Measurements from ENCODE around the gene SRPK2. TPM values are rescaled to one million over a fixed set of nuclear protein-coding genes. Genes with fewer than 3 reads are reported as not detected.
A peak's percentile ranks its signal among the peaks of the same experiment; 100 is the strongest.

Gene SRPK2
- total RNA-seq, 4 donors from 2014 or later: 33.0 to 47.4 (median 42.8) TPM

GRCh38 chr7:105131033-105131656 lies 257.6 kb downstream of the SRPK2 start:
- WGBS: 90% methylated on average over 12 of the region's 12 CpGs
- Histone ChIP-seq H3K27ac (replicated peaks in 1 of 4) (no peak overlapping the region), H3K9me3 (no peaks in the 10 kb centered on the region), H3K4me3 (no peak overlapping the region), H3K27me3 (no peaks in the 10 kb centered on the region), H3K4me1 (peaks cover 0 to 5% (median 4%) of the 10 kb centered on the region in 4 donors), H3K36me3 (peaks cover 0 to 43% (median 26%) of the 10 kb centered on the region in 4 donors)
- TF ChIP-seq POLR2AphosphoS5 (IDR thresholded peaks at IDR 0.05) (no peak), POLR2A (IDR thresholded peaks at IDR 0.05; ENCODE audit: low read depth) (no peak), EP300 (IDR thresholded peaks at IDR 0.05) (no peak), CTCF (IDR thresholded peaks at IDR 0.05) (no peak)
- DNase-seq (ENCODE audit: extremely low spot score): peak; percentile 17
- intact Hi-C loops (cut with DNase I): no loop called here

- intact Hi-C loops (cut with DNase I): no loop called here
- peaks cover 0 to 5% (median 4%) of the 10 kb centered on the region in 4 donors for H3K4me1 ChIP-seq
- H3K36me3 ChIP-seq: peaks cover 0 to 46% (median 32%) of the 10 kb centered on the region in 4 donors
- no peaks in the 10 kb centered on the region for H3K9me3 ChIP-seq
- DNase-seq (ENCODE audit: extremely low spot score): peak; percentile 2
- WGBS: 83% methylated on average over 2 of the region's 2 CpGs
- no peak overlapping the region for H3K27ac ChIP-seq (replicated peaks in 1 of 4)
- TF ChIP-seq POLR2A (IDR thresholded peaks at IDR 0.05; ENCODE audit: low read depth) (no peak), POLR2AphosphoS5 (IDR thresholded peaks at IDR 0.05) (no peak), EP300 (IDR thresholded peaks at IDR 0.05) (no peak), CTCF (IDR thresholded peaks at IDR 0.05) (no peak)
- H3K4me3 ChIP-seq: no peak overlapping the region
- H3K27me3 ChIP-seq: no peaks in the 10 kb centered on the region
Observed at GRCh38 chr7:105130580-105130979, 258.1 kb downstream of the SRPK2 start.

GRCh38 chr7:105130048-105130447 lies 258.7 kb downstream of the SRPK2 start:
- 89% methylated on average over 5 of the region's 5 CpGs for WGBS
- peak; percentile 70 for DNase-seq (ENCODE audit: extremely low spot score)
- TF ChIP-seq CTCF (IDR thresholded peaks at IDR 0.05): no peak
- TF ChIP-seq EP300 (IDR thresholded peaks at IDR 0.05): no peak
- no peak for TF ChIP-seq POLR2A (IDR thresholded peaks at IDR 0.05; ENCODE audit: low read depth)
- Histone ChIP-seq H3K4me3 (no peak overlapping the region), H3K27me3 (no peaks in the 10 kb centered on the region), H3K4me1 (peaks cover 0 to 5% (median 4%) of the 10 kb centered on the region in 4 donors), H3K36me3 (peaks cover 0 to 46% (median 37%) of the 10 kb centered on the region in 4 donors), H3K9me3 (no peaks in the 10 kb centered on the region), H3K27ac (replicated peaks in 1 of 4) (no peak overlapping the region)
- intact Hi-C loops (cut with DNase I): no loop called here

GRCh38 chr7:105127179-105127578 lies 261.5 kb downstream of the SRPK2 start:
- intact Hi-C loops (cut with DNase I): no loop called here
- 83% methylated on average over 8 of the region's 8 CpGs for WGBS
- Histone ChIP-seq H3K9me3 (no peaks in the 10 kb centered on the region), H3K27ac (replicated peaks in 1 of 4) (no peak overlapping the region), H3K27me3 (no peaks in the 10 kb centered on the region), H3K4me3 (no peak overlapping the region), H3K36me3 (peaks cover 0 to 43% (median 30%) of the 10 kb centered on the region in 4 donors), H3K4me1 (peaks cover 5 to 14% (median 12%) of the 10 kb centered on the region in 4 donors)
- no peak for TF ChIP-seq POLR2AphosphoS5 (IDR thresholded peaks at IDR 0.05)
- no peak for TF ChIP-seq POLR2A (IDR thresholded peaks at IDR 0.05; ENCODE audit: low read depth)
- no peak for TF ChIP-seq CTCF (IDR thresholded peaks at IDR 0.05)
- no peak for TF ChIP-seq EP300 (IDR thresholded peaks at IDR 0.05)
- peak; percentile 75 for DNase-seq (ENCODE audit: extremely low spot score)
